GM21786 (cell line): ENCODE data around the gene PCF11.

Experiments used
- ATAC-seq: cut with Tn5 transposase; IDR thresholded peaks from one replicate; pipeline ENCODE4 v1.9.1; 2021; ENCODE audit not compliant: unreplicated experiment

Gene PCF11

GRCh38 chr11:83151274-83151977, 5.5 kb upstream of the PCF11 start:
- ATAC-seq = no peak

DNA sequence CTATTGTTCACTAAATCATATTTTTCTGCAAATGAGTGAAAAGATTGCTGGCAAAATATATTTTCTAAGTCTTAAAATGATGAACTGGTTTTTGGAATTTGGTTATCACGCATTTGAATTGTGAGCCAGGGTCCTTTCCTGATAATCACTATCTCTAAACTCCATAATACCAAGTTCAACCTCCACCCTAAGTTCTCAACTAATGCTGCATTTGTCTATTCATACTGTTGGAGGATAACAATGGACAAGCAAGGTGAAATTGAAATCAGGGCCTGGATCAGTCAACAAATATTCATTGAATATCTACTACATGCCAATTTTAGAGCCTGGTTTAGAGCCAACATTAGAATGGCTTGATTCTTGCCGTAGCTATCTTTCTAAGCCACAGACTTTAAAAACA, 4.7 kb upstream of the PCF11 start:
- ATAC-seq = no peak

DNA sequence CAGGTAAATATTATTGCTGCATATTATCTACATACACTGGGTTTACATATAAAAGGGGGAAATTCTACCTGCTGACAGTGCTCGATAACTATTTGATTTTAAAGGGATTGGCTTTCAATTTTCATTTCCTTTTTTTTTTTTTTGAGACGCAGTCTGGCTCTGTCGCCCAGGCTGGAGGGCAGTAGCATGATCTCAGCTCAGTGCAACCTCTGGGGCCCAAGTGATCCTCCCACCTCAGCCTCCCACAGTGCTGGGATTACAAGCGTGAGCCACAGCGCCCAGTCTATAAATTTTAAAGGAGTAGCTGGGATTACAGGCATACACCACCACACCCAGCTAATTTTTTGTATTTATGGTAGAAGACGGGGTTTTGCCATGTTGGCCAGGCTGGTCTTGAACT, 3.2 kb upstream of the PCF11 start:
- ATAC-seq = no peak

GRCh38 chr11:83156144-83156995, 561 bp upstream of the PCF11 start:
- ATAC-seq = peak; percentile 93

DNA sequence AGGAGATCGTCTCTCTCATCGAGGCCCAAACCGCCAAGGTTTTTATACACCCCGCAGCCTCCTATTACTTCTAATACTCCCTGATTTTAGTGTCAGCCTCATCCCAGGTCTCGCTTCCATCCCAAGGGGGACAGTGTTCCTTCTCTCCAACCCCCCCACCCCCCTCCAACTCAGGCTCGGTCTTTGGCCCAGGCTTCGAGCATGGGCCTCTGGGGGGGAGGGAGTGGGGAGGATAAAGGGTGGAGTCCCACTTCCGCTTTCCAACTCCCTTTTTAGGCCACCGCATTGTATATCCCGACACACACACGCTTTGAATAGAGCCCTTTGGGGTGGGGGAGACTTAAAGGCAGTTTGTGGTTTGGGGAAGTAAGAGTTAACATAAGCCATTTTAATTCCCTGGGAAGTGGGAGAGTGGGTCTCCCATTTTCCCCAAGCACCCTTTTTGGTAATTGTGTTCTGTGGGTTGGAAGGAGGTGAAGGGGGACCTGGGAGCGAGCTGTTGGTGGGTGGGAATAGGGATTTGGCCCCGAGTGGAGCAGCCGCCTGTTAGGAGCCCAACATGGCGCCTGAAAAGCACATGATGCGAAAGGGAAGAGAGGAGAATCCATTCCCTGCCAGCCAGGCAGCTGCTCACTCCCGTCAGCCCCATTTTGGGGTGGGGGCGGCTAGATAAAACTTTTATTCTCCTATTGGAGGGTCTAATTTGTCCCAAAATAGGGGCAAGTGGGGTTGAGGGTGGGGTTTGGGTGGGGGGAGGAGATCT, 844 bp downstream of the PCF11 start:
- ATAC-seq = no peak

DNA sequence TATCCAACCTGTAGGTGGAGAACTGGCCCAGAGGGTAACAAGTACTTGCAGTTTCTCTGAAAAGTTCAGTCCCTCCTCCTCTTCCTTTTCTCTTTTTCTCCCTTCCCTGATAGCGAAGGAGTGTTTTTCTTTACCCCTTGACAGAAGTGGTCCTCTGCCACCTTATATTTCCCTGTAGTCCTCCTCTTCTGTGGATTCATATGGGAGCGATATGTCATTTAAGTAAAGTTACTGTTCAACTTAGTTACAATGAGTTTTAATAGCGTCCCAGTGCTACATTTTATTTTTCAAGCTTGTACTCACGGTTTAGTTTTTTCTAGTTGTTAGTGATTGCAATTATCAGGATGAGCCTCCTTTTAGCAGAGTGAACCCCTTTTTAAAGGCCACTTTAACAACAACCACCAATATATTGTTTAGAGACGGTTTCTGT, 1.4 kb downstream of the PCF11 start:
- ATAC-seq = no peak

DNA sequence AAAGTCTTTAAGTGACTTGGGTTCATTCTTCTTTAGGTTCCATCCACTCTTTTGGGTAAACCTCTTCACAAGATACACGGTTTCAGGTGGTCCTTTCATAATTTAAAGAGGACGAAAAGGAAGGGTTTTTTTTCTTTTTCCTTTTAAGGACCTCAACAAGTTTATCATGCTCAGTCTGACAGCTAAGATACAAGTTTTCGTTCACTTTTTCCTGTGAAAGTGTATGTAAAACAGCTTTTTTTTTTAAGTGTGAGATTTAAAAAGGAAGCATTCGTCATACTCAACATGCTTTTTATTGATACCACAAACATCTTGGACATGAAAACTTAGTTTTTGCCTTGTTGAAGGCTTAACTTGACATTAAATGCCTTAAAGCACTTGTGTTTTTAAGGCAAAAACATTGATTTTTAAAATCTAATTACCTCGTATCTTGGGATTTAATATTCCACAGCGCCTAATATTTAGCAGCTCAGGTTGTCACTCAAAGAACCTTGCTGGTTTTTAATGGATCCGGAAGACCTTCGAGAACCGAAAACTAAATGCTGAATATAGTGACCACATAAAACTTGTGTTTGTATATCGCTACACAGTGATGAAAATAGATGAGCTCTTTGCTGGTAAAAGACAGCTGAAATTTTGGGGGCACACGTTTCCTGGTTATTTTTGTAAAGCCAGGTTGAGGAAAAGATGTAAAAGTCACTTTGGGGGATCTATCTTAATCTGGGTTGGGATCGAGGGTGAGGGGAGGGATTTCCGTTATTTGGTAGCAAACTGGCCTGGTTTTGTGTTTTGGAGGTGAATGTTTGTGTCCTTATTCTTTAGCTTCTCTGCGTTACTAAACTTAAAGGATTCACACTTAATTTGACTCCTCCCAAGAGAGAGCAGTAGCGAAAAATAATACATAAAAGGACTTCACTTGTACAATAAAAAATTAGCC, 2.3 kb downstream of the PCF11 start:
- no peak for ATAC-seq

DNA sequence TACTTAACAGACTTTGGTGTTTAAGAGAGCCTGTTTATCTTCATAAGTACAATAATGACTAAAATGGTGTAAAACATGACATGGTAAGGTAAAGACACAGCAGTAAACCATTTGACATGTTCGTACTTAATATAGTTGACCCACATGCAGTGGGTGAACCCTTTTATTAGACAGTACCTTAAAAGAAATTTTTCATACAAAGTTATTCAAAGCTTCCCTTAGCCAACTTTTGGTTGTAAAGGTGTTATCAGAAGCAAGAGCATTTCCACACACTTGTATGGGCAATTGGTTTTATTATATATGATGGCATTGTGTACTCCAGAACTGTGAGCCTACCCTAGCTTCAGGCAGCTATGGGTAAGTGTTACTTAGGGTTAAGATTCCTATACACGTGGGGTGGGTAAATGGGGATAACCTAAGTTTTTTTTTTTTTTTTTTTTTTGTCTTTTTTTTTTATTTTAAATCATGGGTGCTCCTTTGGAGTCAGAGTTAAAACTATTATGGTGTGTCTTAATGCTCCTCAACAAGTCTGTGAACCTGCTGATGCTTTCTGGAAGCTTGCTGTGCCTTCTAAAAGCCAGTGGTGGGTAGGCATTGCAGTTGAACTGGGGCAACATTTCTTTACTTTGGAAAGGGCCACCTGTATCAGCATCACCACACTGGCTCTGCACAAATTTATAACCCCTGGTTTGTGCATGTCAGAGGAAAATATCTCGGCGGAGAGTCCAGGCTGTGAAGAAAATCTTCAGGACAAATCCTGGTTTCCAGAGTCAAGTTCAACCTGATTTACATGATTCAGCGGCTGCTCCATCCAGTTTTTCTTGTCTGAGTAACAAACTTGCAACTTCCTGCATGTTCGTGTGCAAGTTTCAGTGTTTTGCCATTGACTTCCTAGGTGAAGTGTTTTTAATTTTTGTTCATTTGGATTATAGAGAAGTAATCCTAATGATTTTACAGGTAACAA, 3.3 kb downstream of the PCF11 start:
- ATAC-seq = no peak

- no peak for ATAC-seq
Measured at GRCh38 chr11:83161610-83162199, 4.8 kb downstream of the PCF11 start.

- ATAC-seq = peak; percentile 62
Measured at GRCh38 chr11:83162377-83162776, 5.4 kb downstream of the PCF11 start.

DNA sequence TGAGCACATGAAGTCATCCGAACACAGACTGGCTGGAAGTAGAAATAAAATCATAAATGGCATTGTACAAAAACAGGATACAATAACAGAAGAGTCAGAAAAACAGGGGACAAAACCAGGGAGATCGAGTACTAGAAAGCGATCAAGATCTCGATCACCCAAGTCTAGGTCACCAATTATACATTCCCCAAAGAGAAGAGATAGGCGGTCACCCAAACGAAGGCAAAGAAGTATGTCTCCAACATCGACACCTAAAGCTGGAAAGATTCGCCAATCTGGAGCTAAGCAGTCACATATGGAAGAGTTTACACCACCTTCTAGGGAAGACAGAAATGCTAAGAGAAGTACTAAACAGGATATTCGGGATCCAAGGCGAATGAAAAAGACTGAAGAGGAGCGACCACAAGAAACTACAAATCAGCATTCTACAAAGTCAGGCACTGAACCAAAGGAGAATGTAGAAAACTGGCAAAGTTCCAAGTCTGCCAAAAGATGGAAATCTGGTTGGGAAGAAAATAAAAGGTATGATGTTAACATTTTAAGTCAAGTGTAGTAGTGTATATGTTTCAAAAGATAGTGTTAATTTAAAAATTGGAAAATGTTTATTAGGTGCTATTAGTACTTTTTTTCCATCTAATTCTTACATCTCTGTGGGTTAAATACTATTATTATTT, 9.4 kb downstream of the PCF11 start:
- no peak for ATAC-seq

DNA sequence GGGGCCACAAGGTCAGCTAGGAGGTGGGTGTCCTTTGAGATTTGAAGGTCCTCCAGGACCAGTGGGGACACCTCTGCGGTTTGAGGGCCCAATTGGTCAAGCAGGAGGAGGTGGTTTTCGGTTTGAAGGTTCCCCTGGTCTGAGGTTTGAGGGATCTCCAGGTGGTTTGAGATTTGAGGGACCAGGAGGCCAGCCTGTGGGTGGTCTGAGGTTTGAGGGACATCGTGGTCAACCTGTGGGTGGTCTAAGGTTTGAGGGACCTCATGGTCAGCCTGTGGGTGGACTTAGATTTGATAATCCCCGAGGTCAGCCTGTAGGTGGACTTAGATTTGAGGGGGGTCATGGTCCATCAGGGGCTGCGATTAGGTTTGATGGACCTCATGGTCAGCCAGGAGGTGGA, 11.8 kb downstream of the PCF11 start:
- ATAC-seq = no peak

DNA sequence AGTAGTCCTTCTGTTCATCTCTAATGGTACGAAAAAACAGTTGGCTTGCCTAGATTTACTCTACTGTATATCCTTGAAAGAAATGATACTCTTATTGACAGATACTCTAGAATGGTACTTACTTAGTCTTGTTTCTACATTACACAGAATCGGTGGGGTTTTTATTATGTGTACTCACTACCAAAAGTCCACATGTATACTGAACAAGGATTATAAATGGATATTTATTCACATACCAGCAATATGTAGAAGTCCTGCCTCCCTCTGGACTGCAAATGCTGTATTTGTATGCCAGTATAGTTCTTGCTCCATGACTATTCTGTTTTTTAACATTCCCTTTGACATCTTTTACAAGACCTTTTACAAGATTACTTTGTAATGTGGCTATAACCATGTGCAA, 13.9 kb downstream of the PCF11 start:
- ATAC-seq = no peak

GRCh38 chr11:83172551-83172950, 15.6 kb downstream of the PCF11 start:
- ATAC-seq = no peak

GRCh38 chr11:83174008-83174407, 17.1 kb downstream of the PCF11 start:
- peak; percentile 57 for ATAC-seq

DNA sequence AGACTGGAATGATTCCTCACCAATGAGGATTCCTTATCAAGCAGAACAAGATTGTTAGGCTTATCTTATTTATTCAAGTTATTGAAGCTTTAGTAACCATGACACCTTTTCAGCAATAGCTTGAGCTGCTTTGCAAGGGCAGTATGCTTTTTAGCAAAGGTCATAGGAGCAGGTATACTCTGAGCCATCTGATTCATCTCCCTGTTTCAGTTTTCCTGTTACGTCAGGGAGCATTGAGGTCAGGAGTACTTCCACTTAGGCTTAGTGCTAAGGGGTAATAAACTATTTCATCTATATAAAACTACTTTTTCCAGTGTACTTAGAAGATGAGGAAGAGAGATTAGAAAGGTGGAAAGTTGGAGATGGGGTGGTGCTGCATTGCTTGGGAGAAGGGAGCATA, 18.9 kb downstream of the PCF11 start:
- no peak for ATAC-seq

GRCh38 chr11:83181815-83182214, 24.9 kb downstream of the PCF11 start:
- ATAC-seq = no peak

GRCh38 chr11:83185767-83186166, 28.8 kb downstream of the PCF11 start:
- ATAC-seq = no peak

DNA sequence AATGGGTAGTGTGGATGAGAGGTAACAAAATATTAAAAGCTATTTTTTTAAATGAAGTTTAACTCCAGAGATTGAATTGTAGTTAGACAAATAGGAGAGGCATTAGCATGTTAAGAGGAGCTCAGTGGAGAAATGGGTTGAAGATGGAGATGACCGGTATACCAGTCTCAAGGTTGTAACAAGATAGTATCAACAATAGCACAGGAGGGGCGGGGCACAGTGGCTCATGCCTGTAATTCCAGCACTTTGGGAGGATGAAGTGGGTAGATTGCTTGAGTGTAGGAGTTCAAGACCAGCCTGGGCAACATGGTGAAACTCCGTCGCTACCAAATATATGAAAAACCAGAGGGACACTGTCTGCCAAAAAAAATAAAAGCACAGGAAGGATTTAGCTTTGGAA, 30.5 kb downstream of the PCF11 start:
- no peak for ATAC-seq
